SU-DHL-6 (cell line): ENCODE results near the gene CHST5.

Experiments
- H2AFZ ChIP-seq: fragments of 200-600 bp; sonication (generic); 2 replicates; pipeline ENCODE4 v1.6.1; 2014; ENCODE audit warnings: low read depth, mild to moderate bottlenecking, moderate library complexity, mixed read lengths, antibody characterized with exemption, low read length; ENCODE audit not compliant: severe bottlenecking
- H3F3A ChIP-seq: fragments of 200-600 bp; shearing (Covaris generic); 2 replicates; pipeline ENCODE4 v1.6.0; 2016; ENCODE audit warnings: antibody characterized with exemption, mild to moderate bottlenecking; ENCODE audit not compliant: insufficient read depth
- H3K27ac ChIP-seq: fragments of 200-600 bp; sonication (generic); 2 replicates; pipeline ENCODE4 v1.5.1; 2016; ENCODE audit warnings: low read depth, mild to moderate bottlenecking, low read length, moderate library complexity, mixed read lengths
- H3K27me3 ChIP-seq: fragments of 200-600 bp; sonication (generic), shearing (Covaris generic); 2 replicates; pipeline ENCODE4 v1.6.0; 2014; ENCODE audit warnings: mild to moderate bottlenecking, low read length
- H3K36me3 ChIP-seq: fragments of 200-600 bp; sonication (generic); 2 replicates; pipeline ENCODE4 v1.6.1; 2014; ENCODE audit warnings: mild to moderate bottlenecking, low read length, mixed read lengths
- H3K4me2 ChIP-seq: fragments of 300-600, 200-600 bp; shearing (Covaris generic), sonication (generic); 2 replicates; pipeline ENCODE4 v1.6.0; 2014; ENCODE audit warnings: low read length, low read depth, mild to moderate bottlenecking; ENCODE audit not compliant: poor library complexity, severe bottlenecking
- H3K4me3 ChIP-seq: fragments of 200-600 bp; sonication (generic); 2 replicates; pipeline ENCODE4 v1.5.1; 2014; ENCODE audit warnings: antibody characterized with exemption, low read length, mild to moderate bottlenecking, mixed read lengths; ENCODE audit not compliant: insufficient read depth, poor library complexity, severe bottlenecking
- H3K79me2 ChIP-seq: fragments of 200-600 bp; sonication (generic); 2 replicates; pipeline ENCODE4 v1.6.1; 2014; ENCODE audit warnings: mild to moderate bottlenecking, low read length, moderate library complexity; ENCODE audit not compliant: insufficient read depth
- H3K9ac ChIP-seq: fragments of 200-600 bp; sonication (generic); 2 replicates; pipeline ENCODE4 v1.7.0; 2014; ENCODE audit warnings: mild to moderate bottlenecking, low read length
- H3K9me2 ChIP-seq: fragments of 200-600 bp; sonication (generic); replicated peaks from 2 replicates; pipeline ENCODE4 v1.6.1; 2014; ENCODE audit warnings: low read length; ENCODE audit not compliant: insufficient read depth
- H3K9me3 ChIP-seq: fragments of 200-600 bp; sonication (generic); 2 replicates; pipeline ENCODE4 v1.6.1; 2014; ENCODE audit warnings: low read length, mixed read lengths; ENCODE audit not compliant: insufficient read depth
- H4K20me1 ChIP-seq: fragments of 200-600 bp; sonication (generic); 2 replicates; pipeline ENCODE4 v1.6.1; 2014; ENCODE audit warnings: low read depth, mild to moderate bottlenecking, antibody characterized with exemption, low read length, moderate library complexity, mixed read lengths
- CTCF ChIP-seq: fragments of 200-600 bp; sonication (generic); IDR thresholded peaks from one replicate; pipeline ENCODE4 v1.5.1; 2017; ENCODE audit warnings: antibody characterized with exemption, mild to moderate bottlenecking, low read length, moderate library complexity; ENCODE audit not compliant: insufficient read depth, poor library complexity, severe bottlenecking
- EZH2phosphoT487 ChIP-seq: fragments of 200-600 bp; sonication (generic), shearing (Covaris generic); conservative IDR thresholded peaks from 2 replicates; pipeline ENCODE4 v1.6.1; 2018; ENCODE audit warnings: mild to moderate bottlenecking, antibody characterized with exemption, low read length, moderate library complexity, mixed read lengths

CHST5 gene

DNA sequence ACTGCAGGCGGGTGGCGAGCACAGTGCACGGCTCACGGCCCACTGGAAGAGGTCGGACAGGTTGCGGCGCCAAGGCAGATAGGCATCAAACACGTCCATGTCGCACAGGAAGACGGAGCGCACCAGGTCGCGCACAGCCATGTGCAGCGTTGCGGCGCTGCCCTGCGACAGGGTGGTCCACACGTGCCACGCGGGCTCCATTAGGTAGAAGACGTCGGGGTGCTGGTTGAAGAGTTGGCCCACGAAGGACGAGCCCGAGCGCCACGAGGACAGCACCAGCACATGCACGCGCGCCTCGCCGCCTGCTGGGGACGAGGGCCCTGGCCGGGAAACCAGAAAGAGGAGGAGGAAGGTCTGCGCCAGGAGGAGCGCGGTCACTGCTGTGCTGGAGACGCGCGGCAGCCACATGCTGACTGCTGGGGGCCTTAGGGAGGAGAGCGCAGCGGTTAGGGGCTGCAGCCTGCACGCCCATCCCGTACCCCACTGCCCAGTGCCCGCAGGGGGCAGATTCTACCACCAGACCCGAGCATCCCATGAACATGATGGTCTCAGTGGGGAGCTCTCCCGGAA lies 56.4 kb downstream of the CHST5 start:
- Histone ChIP-seq H3K9ac (no peak overlapping the region), H3K4me2 (no peak overlapping the region), H3K36me3 (no peaks in the 10 kb centered on the region), H3K27ac (no peak overlapping the region), H3K79me2 (no peaks in the 10 kb centered on the region), H4K20me1 (no peaks in the 10 kb centered on the region), H3K4me3 (no peak overlapping the region), H3K27me3 (no peaks in the 10 kb centered on the region), H2AFZ (no peak overlapping the region), H3K9me3 (no peaks in the 10 kb centered on the region), H3F3A (no peaks in the 10 kb centered on the region), H3K9me2 (no peaks in the 10 kb centered on the region)
- TF ChIP-seq CTCF (no peak), EZH2phosphoT487 (no peak)
